Fibroblast of mammary gland (primary cell): Measurements from ENCODE around the gene STKLD1.
"Not testable (repeated sequence)": the region's sequence is repeated elsewhere in the genome, so short reads cannot be mapped to it uniquely, and the experiment has no call there.

Experiments used
- DNase-seq: peaks from one replicate; pipeline ENCODE4 v3.0.0-alpha.2; 2010; ENCODE audit warnings: low read depth
- H3K4me3 ChIP-seq: 2 replicates; pipeline ENCODE4 v1.5.1; 2011; ENCODE audit warnings: low read depth, mild to moderate bottlenecking, low read length, moderate library complexity; ENCODE audit not compliant: control insufficient read depth
- TF ChIP-seq, protein P1 (sequence below): conservative IDR thresholded peaks from 2 replicates; pipeline ENCODE4 v1.5.1; 2011; ENCODE audit warnings: low read depth, low read length, inconsistent platforms; ENCODE audit not compliant: control insufficient read depth, insufficient read depth

The STKLD1 gene

DNA sequence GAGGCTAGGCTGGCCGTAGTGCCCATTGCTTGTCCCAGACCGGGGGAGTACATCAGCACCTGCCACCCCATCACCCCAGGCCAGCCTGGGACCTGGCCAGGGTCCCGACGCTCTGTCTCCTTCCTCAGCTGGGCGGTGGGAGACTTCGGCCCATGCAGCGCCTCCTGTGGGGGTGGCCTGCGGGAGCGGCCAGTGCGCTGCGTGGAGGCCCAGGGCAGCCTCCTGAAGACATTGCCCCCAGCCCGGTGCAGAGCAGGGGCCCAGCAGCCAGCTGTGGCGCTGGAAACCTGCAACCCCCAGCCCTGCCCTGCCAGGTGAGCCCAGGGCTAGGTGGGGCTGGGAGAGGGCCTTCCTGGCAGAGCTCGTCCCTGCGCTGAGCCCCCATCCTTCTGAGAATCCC, 67.1 kb downstream of the STKLD1 start:
- TF ChIP-seq, protein P1, sequence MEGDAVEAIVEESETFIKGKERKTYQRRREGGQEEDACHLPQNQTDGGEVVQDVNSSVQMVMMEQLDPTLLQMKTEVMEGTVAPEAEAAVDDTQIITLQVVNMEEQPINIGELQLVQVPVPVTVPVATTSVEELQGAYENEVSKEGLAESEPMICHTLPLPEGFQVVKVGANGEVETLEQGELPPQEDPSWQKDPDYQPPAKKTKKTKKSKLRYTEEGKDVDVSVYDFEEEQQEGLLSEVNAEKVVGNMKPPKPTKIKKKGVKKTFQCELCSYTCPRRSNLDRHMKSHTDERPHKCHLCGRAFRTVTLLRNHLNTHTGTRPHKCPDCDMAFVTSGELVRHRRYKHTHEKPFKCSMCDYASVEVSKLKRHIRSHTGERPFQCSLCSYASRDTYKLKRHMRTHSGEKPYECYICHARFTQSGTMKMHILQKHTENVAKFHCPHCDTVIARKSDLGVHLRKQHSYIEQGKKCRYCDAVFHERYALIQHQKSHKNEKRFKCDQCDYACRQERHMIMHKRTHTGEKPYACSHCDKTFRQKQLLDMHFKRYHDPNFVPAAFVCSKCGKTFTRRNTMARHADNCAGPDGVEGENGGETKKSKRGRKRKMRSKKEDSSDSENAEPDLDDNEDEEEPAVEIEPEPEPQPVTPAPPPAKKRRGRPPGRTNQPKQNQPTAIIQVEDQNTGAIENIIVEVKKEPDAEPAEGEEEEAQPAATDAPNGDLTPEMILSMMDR: no peak
- no peak overlapping the region for H3K4me3 ChIP-seq
- DNase-seq: no peak

DNA sequence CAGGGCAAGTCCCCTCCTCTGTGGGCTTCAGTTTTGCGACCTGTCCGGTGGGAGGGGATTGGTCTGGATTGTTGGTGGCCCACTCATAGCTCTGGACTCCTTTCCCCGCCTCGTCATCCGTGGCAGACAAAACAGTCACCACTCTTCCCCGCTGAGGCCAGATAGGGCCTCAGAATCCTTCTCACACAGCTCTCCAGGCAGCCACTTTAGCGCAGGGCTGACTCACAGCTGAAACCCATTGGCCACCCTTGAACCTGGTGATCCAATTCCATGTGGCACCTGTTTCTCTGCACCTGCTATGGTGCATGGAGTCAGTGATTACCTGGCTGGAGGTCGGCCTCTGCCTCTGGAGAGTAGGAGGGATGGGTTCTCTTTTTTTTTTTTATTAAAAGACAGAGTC, 67.8 kb downstream of the STKLD1 start:
- TF ChIP-seq, protein P1: no peak
- no peak overlapping the region for H3K4me3 ChIP-seq
- DNase-seq: no peak

DNA sequence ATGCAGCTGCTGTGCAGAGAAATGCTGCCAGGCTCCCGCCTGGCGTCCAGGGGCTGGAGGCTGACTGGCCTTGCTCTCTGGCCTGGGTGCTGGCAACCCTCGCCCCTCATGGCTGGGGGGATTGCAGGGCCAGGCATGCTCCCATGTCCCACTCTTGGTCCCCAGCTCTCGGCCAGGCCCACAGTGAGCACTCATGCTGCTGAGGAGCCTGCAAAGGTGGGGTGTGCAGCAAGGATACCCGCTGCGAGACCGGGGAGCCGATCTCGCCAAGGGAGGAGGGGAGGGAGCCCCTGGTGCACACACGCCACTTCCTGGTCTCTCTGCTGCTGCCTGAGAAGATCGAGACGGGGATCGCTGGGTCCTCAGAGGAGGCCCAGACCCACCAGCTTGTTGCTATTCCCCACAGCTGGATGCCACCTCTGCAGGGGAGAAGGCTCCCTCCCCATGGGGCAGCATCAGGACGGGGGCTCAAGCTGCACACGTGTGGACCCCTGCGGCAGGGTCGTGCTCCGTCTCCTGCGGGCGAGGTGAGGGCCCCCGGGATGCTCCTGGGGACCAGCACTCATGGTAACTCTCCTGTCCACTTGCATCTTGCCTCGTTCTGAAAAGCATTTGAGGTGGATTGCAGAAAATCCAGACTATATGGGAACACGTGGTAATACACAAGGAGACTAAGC, 69.3 kb downstream of the STKLD1 start:
- no peak for DNase-seq
- H3K4me3 ChIP-seq: no peak overlapping the region
- TF ChIP-seq, protein P1: no peak

DNA sequence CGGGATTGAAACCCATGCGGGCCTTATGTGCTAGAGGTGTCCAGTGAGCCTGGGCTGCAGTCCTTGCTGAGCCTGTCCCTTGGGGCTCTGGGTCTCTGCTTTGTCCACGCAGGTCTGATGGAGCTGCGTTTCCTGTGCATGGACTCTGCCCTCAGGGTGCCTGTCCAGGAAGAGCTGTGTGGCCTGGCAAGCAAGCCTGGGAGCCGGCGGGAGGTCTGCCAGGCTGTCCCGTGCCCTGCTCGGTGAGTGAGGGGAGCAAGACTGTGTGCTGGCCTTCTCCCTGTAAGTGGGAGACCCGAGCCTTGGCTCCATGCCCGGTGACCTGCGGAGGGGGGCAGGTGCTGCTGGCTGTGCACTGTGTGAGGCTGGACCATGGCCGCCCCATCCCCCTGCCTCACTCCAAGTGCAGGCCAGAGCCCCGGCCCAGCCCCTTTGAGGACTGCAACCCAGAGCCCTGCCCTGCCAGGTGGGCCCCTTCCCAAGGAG, 72.4 kb downstream of the STKLD1 start:
- no peak for DNase-seq
- TF ChIP-seq, protein P1: no peak
- no peak overlapping the region for H3K4me3 ChIP-seq

DNA sequence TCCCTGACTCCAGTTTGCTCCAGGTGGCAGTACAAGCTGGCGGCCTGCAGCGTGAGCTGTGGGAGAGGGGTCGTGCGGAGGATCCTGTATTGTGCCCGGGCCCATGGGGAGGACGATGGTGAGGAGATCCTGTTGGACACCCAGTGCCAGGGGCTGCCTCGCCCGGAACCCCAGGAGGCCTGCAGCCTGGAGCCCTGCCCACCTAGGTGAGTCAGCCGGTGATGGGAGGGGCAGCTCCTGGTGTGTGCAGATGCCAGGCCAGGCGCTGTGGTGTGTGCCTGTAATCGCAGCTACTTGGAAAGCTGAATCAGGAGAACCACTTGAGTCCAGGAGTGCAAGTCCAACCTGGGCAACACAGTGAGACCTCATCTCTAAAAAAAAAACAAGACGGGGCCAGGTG, 73.6 kb downstream of the STKLD1 start:
- H3K4me3 ChIP-seq: no peak overlapping the region
- TF ChIP-seq, protein P1: no peak
- DNase-seq: no peak

DNA sequence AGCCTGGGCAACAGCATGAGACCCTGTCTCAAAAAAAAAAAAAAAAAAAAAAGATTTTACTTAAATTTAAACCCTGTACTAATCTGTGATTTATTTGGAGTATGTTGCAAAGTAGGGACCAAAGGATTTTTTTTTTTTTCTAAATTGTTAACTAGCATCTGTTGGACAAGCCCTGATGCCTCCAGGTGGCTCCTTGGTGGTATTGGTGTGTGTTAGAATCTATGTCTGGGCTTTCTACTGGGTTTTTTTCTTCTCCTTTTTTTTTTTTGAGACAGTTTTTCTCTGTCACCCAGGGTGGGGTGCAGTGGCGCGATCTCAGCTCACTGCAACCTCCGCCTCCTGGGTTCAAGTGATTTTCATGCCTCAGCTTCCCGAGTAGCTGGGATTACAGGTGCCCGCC, 75.7 kb downstream of the STKLD1 start:
- H3K4me3 ChIP-seq, DNase-seq: not testable (repeated sequence)

DNA sequence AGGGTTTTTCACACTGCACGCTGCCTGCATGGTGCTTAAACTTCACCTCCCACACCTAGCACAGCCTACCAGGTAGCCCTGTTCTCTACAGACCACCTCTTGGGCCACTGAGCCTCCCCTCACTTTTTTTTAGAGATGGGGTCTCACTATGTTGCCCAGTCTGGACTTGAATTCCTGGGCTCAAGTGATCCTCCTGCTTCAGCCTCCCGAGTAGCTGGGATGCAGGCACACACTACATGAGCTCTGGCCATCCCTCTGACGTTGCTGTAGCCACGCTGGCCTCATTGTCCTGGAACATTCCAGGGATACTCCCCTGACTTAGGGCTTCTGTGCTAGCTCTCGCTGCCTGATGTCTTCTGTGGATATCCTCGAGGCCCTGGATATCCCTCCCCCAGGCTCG, 76.4 kb downstream of the STKLD1 start:
- DNase-seq: no peak
- TF ChIP-seq, protein P1: no peak

More for the DNA sequence above, 76.4 kb downstream of the STKLD1 start:
- H3K4me3 ChIP-seq: no peak overlapping the region
